ENCODE results near the gene RILPL1. TPM values are rescaled to one million over a fixed set of nuclear protein-coding genes. Genes with fewer than 3 reads are reported as not detected.
"Not testable (repeated sequence)": the region's sequence is repeated elsewhere in the genome, so short reads cannot be mapped to it uniquely, and the experiment has no call there.

Gene RILPL1
- polyA plus RNA-seq, 1 donor, result 9.7 TPM

- not testable (repeated sequence) for H3K36me3 ChIP-seq (ENCODE audit: control insufficient read depth, insufficient read depth, low read length); H3K27me3 ChIP-seq (ENCODE audit: control insufficient read depth, insufficient read depth, low read length); H3K4me1 ChIP-seq (ENCODE audit: control insufficient read depth, insufficient read depth, low read length); H3K27ac ChIP-seq (ENCODE audit: low read length); H3K4me3 ChIP-seq (ENCODE audit: low read length); H3K9me3 ChIP-seq (ENCODE audit: control insufficient read depth, low read depth, low read length); DNase-seq
- WGBS (ENCODE audit: insufficient coverage, low lambda C conversion rate), result no CpG with 5 or more reads among the region's 14 CpGs
Observed at GRCh38 chr12:123558487-123558886, 25.0 kb upstream of the RILPL1 start.

- H3K4me3 ChIP-seq (ENCODE audit: low read length); H3K4me1 ChIP-seq (ENCODE audit: control insufficient read depth, insufficient read depth, low read length); DNase-seq; H3K27ac ChIP-seq (ENCODE audit: low read length); H3K27me3 ChIP-seq (ENCODE audit: control insufficient read depth, insufficient read depth, low read length); H3K36me3 ChIP-seq (ENCODE audit: control insufficient read depth, insufficient read depth, low read length); H3K9me3 ChIP-seq (ENCODE audit: control insufficient read depth, low read depth, low read length): not testable (repeated sequence)
- WGBS (ENCODE audit: insufficient coverage, low lambda C conversion rate), result no CpG with 5 or more reads among the region's 5 CpGs
Observed at GRCh38 chr12:123554843-123555242, 21.3 kb upstream of the RILPL1 start.

- not testable (repeated sequence) for H3K9me3 ChIP-seq (ENCODE audit: control insufficient read depth, low read depth, low read length); DNase-seq; H3K36me3 ChIP-seq (ENCODE audit: control insufficient read depth, insufficient read depth, low read length); H3K4me1 ChIP-seq (ENCODE audit: control insufficient read depth, insufficient read depth, low read length); H3K27ac ChIP-seq (ENCODE audit: low read length); H3K27me3 ChIP-seq (ENCODE audit: control insufficient read depth, insufficient read depth, low read length); H3K4me3 ChIP-seq (ENCODE audit: low read length)
- WGBS (ENCODE audit: insufficient coverage, low lambda C conversion rate), result no CpG with 5 or more reads among the region's 2 CpGs
Observed at GRCh38 chr12:123554136-123554535, 20.6 kb upstream of the RILPL1 start.

- WGBS (ENCODE audit: insufficient coverage, low lambda C conversion rate), result no CpG with 5 or more reads among the region's 2 CpGs
Observed at GRCh38 chr12:123550700-123551099, 17.2 kb upstream of the RILPL1 start.

GRCh38 chr12:123548107-123548506 is 14.6 kb upstream of the RILPL1 start:
- no peaks in the 10 kb centered on the region for H3K36me3 ChIP-seq (ENCODE audit: control insufficient read depth, insufficient read depth, low read length)
- no peak for DNase-seq
- no peaks in the 10 kb centered on the region for H3K9me3 ChIP-seq (ENCODE audit: control insufficient read depth, low read depth, low read length)
- no peak overlapping the region for H3K4me3 ChIP-seq (ENCODE audit: low read length)
- H3K4me1 ChIP-seq (ENCODE audit: control insufficient read depth, insufficient read depth, low read length), result no peaks in the 10 kb centered on the region
- peaks cover 4% of the 10 kb centered on the region for H3K27me3 ChIP-seq (ENCODE audit: control insufficient read depth, insufficient read depth, low read length)
- WGBS (ENCODE audit: insufficient coverage, low lambda C conversion rate), result no CpG with 5 or more reads among the region's 3 CpGs
- H3K27ac ChIP-seq (ENCODE audit: low read length), result no peak overlapping the region

More at GRCh38 chr12:123550700-123551099, 17.2 kb upstream of the RILPL1 start:
- no peaks in the 10 kb centered on the region for H3K36me3 ChIP-seq (ENCODE audit: control insufficient read depth, insufficient read depth, low read length)
- H3K27ac ChIP-seq (ENCODE audit: low read length), result no peak overlapping the region
- no peaks in the 10 kb centered on the region for H3K9me3 ChIP-seq (ENCODE audit: control insufficient read depth, low read depth, low read length)
- peaks cover 4% of the 10 kb centered on the region for H3K27me3 ChIP-seq (ENCODE audit: control insufficient read depth, insufficient read depth, low read length)
- no peak for DNase-seq
- H3K4me1 ChIP-seq (ENCODE audit: control insufficient read depth, insufficient read depth, low read length), result no peaks in the 10 kb centered on the region
- no peak overlapping the region for H3K4me3 ChIP-seq (ENCODE audit: low read length)

- DNase-seq, result no peak
- Histone ChIP-seq H3K4me3 (ENCODE audit: low read length) (no peak overlapping the region), H3K27ac (ENCODE audit: low read length) (no peak overlapping the region), H3K27me3 (ENCODE audit: control insufficient read depth, insufficient read depth, low read length) (peaks cover 4% of the 10 kb centered on the region), H3K9me3 (ENCODE audit: control insufficient read depth, low read depth, low read length) (no peaks in the 10 kb centered on the region), H3K4me1 (ENCODE audit: control insufficient read depth, insufficient read depth, low read length) (no peaks in the 10 kb centered on the region), H3K36me3 (ENCODE audit: control insufficient read depth, insufficient read depth, low read length) (no peaks in the 10 kb centered on the region)
Observed at GRCh38 chr12:123546281-123546680, 12.8 kb upstream of the RILPL1 start.

- no CpG with 5 or more reads among the region's 4 CpGs for WGBS (ENCODE audit: insufficient coverage, low lambda C conversion rate)
- Histone ChIP-seq H3K36me3 (ENCODE audit: control insufficient read depth, insufficient read depth, low read length) (no peaks in the 10 kb centered on the region), H3K4me1 (ENCODE audit: control insufficient read depth, insufficient read depth, low read length) (no peaks in the 10 kb centered on the region), H3K27ac (ENCODE audit: low read length) (no peak overlapping the region), H3K4me3 (ENCODE audit: low read length) (no peak overlapping the region), H3K9me3 (ENCODE audit: control insufficient read depth, low read depth, low read length) (no peaks in the 10 kb centered on the region), H3K27me3 (ENCODE audit: control insufficient read depth, insufficient read depth, low read length) (peaks cover 5% of the 10 kb centered on the region)
- DNase-seq, result no peak
Observed at GRCh38 chr12:123543541-123543940, 10.0 kb upstream of the RILPL1 start.

GRCh38 chr12:123540899-123541662 is 7.6 kb upstream of the RILPL1 start:
- no peak overlapping the region for H3K27ac ChIP-seq (ENCODE audit: low read length)
- WGBS (ENCODE audit: insufficient coverage, low lambda C conversion rate), result 100% methylated on average over 4 of the region's 15 CpGs
- no peaks in the 10 kb centered on the region for H3K36me3 ChIP-seq (ENCODE audit: control insufficient read depth, insufficient read depth, low read length)
- DNase-seq, result no peak
- no peak overlapping the region for H3K4me3 ChIP-seq (ENCODE audit: low read length)
- peaks cover 2% of the 10 kb centered on the region for H3K27me3 ChIP-seq (ENCODE audit: control insufficient read depth, insufficient read depth, low read length)
- H3K9me3 ChIP-seq (ENCODE audit: control insufficient read depth, low read depth, low read length), result no peaks in the 10 kb centered on the region
- H3K4me1 ChIP-seq (ENCODE audit: control insufficient read depth, insufficient read depth, low read length), result no peaks in the 10 kb centered on the region

- 89% methylated on average over 3 of the region's 11 CpGs for WGBS (ENCODE audit: insufficient coverage, low lambda C conversion rate)
- H3K4me3 ChIP-seq (ENCODE audit: low read length); H3K4me1 ChIP-seq (ENCODE audit: control insufficient read depth, insufficient read depth, low read length): not testable (repeated sequence)
Observed at GRCh38 chr12:123535952-123536351, 2.4 kb upstream of the RILPL1 start.

GRCh38 chr12:123532808-123533649 is 490 bp downstream of the RILPL1 start:
- Histone ChIP-seq H3K27ac (ENCODE audit: low read length) (no peak overlapping the region), H3K4me3 (ENCODE audit: low read length) (peak overlapping the region; percentile 68), H3K9me3 (ENCODE audit: control insufficient read depth, low read depth, low read length) (no peaks in the 10 kb centered on the region), H3K36me3 (ENCODE audit: control insufficient read depth, insufficient read depth, low read length) (no peaks in the 10 kb centered on the region), H3K4me1 (ENCODE audit: control insufficient read depth, insufficient read depth, low read length) (peaks cover 5% of the 10 kb centered on the region), H3K27me3 (ENCODE audit: control insufficient read depth, insufficient read depth, low read length) (no peaks in the 10 kb centered on the region)
- DNase-seq, result peak; percentile 23 to 60
- WGBS (ENCODE audit: insufficient coverage, low lambda C conversion rate), result no CpG with 5 or more reads among the region's 79 CpGs

More at GRCh38 chr12:123535952-123536351, 2.4 kb upstream of the RILPL1 start:
- not testable (repeated sequence) for H3K36me3 ChIP-seq (ENCODE audit: control insufficient read depth, insufficient read depth, low read length); H3K27ac ChIP-seq (ENCODE audit: low read length); DNase-seq; H3K27me3 ChIP-seq (ENCODE audit: control insufficient read depth, insufficient read depth, low read length); H3K9me3 ChIP-seq (ENCODE audit: control insufficient read depth, low read depth, low read length)
